Embryonic facial prominence (tissue), 1 donor: ENCODE data around the gene SLA2.
"Not testable (repeated sequence)": the region's sequence is repeated elsewhere in the genome, so short reads cannot be mapped to it uniquely, and the experiment has no call there.

Source experiments
- DNase-seq: peaks from one replicate; pipeline ENCODE4 v3.0.0-alpha.2; 2016; ENCODE audit errors: extremely low spot score

Gene SLA2

DNA sequence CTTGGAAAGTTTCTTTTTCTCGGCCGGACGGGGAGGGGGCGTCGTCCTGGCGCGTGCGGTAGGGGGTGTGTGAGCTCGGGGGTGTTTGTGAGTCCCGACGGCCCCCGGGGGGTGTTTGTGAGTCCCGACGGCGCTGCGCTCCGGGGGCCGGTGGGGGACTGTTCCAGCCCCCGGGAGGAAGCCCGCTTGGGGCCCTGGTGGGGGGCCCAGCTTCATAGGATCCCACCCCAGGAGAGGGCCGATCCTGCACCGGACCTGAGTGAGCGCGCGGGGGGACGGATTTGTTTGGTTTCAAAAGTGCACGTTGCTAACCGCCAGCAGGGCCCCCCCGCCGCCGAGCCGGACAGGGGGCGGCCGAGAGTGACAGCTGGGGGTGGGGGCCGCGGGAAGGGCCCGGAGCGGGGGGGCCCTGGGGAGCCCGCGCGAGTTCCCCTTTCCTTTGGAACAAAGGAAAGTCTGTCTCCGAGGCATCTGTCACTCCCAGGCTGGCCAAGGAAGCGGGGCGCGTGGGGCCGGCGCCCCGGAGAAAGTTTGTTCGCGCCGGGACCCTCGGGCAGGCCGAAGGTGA, 72.1 kb downstream of the SLA2 start:
- DNase-seq = peak; percentile 39

DNA sequence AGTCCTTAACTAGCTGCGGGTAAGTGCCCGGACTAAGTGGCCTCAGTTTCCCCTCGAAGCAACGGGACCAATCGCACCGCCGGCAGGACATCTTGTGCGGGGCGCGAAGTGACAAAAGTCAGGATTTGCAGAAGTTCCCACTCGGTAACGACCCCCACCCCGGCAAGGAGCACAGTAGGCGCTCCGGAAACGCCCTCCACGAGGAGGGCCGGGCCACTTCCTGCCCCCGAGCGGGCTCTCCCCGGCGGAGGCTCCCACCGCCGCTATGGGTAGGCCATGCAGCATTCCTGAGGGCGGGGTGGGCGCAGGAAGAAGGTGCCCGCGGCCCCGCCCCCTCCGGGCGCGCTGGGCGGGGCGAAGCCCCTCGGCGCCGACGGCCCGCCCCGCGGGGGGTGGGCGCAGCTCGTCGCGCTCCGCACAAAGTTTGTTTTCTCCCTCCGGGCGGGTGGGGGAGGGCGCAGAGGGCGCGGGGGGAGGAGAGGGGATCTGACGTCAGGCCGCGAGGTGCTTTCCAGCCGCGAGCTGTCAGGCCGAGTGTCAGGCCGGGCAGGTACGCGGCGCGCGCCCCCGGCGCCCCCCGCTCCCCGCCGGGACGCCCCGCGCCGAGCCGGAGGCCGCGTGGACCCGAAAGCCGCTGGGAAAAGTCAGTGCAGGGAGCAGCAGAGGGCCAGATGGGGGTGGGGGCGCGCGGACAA, 72.7 kb downstream of the SLA2 start, which contains the start of gene TGIF2:
TSS of gene TGIF2 (plus strand) at position 495 of the 695 bp plus-strand sequence. CDS start 5,178 bp downstream, outside the sequence.
- peak; percentile 83 for DNase-seq

DNA sequence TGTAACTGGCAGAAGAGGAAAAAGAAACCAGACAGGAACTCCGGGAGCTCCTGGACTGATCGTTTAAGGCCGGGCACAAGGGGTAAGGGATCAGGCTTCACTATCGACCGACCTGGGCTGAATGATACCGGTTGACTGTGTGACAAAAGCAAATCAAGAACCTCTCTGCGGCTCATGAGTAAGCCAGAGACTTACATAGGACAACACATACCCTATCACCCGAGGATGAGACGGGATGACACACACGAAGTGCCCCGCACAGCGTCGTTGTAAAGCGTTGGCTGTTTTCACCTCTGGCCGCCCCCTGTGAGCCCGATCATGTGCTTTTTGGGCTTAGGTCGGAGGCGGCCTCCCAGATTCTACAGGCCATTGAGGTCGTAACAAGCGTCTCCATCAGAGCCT, 73.3 kb downstream of the SLA2 start:
- no peak for DNase-seq

DNA sequence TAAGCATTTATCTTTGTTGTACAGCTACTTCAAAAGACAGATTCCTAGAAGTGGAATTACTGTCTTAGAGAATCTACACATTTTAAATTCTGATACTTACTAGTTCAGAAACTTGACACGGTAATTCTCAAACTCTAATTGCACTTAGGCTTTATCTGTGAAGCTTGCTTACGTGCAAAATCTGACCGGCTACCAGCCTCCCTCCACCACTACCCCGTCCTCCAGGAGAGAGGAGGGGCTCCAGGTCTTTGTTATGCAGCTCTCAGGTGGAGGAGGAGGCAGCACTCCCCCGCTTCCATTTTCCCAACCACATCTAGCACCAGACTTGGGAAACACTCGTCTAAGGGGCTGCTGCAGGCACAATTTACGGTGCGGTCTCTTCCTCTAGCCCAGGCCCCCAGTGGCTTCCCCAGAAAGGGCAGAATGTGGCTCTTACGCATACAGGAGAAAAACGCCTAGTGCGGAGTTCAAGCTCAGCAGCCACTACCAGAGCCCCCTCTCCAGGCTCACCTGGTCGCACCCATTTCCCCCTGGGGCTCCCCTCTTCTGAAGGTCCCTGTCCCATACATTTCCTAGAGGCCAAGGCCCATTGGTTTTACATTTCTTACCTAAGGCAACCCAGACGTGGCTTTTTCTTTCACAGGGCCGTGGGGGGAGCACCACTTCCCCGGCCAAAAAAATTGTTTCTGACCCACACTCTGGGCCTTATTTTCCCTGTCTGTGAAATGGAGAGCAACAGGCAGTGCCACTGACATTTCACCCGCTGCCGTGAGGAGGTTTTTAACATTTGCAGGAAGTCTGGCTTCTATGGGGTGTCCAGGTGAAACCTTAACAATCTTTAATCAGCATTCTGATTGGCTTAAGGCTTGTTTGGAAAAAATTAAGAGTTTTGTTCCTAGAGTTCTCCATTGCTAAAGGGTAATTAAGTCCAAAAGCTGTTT, 74.2 kb downstream of the SLA2 start:
- DNase-seq = no peak

DNA sequence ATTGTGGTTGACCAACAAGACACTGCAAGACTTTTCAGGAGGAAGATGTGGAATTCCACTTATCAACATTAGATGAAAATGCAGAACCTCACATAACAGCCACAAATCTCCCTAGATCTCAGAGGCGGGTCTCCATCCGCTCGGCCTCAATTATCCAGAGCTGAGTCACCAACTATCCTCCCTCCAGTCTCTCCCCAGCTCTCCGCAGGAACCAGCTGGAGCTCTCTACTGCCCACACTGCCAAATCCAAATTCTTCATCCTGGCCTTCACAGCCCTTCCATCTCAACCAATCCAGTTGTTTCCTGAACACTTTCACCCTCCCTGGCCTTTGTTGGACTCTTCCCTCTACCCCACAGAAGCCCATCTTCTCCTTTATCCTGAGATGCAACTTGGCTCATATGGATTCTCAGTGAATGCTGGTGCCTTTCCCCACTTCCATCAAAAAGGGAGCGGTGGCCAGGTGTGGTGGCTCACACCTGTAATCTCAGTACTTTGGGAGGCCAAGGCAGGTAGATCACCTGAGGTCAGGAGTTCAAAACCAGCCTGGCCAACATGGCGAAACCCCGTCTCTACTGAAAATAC, 76.1 kb downstream of the SLA2 start:
- DNase-seq = no peak

DNA sequence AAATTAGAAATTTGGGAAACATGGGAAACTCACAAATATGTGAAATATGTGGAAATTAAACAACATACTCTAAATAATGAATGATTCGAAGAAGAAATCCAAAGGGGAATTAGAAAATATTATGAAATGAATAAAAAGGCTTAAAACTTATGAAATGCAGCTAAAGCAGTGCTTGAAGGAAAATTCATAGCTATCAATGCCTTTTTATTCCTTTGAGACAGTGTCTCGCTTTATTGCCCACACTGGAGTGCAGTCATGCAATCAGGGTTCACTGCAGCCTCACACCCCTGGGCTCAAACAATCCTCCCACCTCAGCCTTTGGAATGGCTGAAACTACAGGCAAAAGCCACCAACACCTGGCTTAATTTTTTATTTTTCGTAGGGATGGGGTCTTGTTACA, 80.5 kb downstream of the SLA2 start:
- DNase-seq = no peak

DNA sequence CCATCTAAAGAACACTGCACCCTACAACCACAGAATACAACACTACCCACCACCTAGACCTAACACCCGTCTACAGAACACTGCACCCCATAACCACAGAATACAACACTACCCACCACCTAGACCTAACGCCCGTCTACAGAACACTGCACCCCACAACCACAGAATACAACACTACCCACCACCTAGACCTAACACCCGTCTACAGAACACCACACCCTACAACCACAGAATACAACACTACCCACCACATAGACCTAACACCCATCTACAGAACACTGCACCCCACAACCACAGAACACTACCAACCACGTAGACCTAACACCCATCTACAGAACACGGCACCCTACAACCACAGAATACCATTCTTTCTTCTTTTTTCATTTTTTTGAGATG, 81.3 kb downstream of the SLA2 start:
- DNase-seq = not testable (repeated sequence)

DNA sequence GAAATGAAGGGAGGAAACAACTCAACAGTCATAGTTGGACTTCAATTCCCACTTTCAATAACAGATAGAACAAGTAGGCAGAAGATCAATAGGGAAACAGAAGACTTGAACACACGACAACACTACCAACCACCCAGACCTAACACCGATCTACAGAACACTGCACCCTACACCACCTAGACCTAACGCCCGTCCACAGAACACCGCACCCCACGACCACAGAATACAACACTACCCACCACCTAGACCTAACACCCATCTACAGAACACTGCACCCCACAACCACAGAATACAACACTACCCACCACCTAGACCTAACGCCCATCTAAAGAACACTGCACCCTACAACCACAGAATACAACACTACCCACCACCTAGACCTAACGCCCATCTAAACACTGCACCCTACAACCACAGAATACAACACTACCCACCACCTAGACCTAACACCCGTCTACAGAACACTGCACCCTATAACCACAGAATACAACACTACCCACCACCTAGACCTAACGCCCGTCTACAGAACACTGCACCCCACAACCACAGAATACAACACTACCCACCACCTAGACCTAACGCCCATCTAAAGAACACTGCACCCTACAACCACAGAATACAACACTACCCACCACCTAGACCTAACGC, 81.8 kb downstream of the SLA2 start:
- not testable (repeated sequence) for DNase-seq

DNA sequence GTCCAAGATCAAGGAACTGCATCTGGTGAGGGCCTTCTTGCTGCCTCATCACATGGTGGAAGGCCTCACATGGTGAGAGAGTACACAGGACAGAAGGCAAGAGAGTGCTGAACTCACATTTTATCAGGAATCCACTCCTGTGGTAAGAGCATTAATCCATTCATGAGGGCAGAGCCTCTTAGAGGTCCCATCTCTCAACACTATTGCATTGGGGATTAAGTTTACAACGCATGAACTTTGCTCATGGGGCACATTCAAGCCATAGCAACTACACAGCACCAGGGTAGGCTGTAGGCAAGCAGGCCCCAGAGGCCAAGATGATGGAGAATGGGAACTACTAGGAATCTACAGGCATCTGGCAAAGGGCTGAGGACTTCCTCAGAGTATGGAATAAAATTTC, 82.6 kb downstream of the SLA2 start:
- no peak for DNase-seq

DNA sequence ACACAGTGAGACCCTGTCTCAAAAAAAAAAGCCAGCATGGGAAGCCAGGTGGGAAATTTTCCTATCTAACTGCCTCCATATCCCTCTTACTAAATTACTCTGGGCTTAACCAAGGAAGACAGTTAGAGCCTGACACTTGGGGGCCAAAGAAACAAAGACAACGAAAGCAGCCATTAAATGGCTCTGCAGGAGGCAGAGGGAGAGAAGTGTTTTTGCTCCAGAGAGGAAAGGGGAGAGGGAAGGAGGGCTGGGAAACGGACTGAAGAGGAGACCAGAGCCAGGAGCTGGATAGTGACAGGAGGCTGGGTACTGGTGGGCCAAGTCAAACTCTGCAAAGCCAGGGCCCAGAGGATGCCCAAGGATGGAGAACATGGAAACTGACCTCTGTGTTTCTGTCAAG, 83.3 kb downstream of the SLA2 start:
- DNase-seq = no peak
